H1 (cell line): Measurements from ENCODE around the gene CUBN. TPM values are rescaled to one million over a fixed set of nuclear protein-coding genes. Genes with fewer than 3 reads are reported as not detected.

Experiments used
- CTCF ChIA-PET: fragments of 300-600 bp; sonication (Branson Sonifier 250); formaldehyde crosslinking; loops from one replicate; lab custom pipeline; 2021; ENCODE audit not compliant: partially characterized antibody; lab: Charles Lee
- POLR2A ChIA-PET: fragments of 300-600 bp; sonication (Branson Sonifier 250); formaldehyde crosslinking; loops from one replicate; lab custom pipeline; 2021; ENCODE audit warnings: inconsistent platforms; ENCODE audit not compliant: partially characterized antibody; lab: Charles Lee
- DNase-seq, 2 experiments: peaks; one replicate each; pipeline versions ENCODE4 v3.0.0 to v3.0.0-alpha.2; 2010 to 2022; ENCODE audit warnings: low spot score in 2 of 2, low read depth in 1 of 2, mixed read lengths in 1 of 2
- FAIRE-seq: peaks from 2 replicates; lab custom pipeline; 2011; peaks lifted over from hg19 to GRCh38; lab: Jason Lieb, UNC
- H2AFZ ChIP-seq: 2 replicates; pipeline ENCODE4 v1.8.1; 2012; ENCODE audit warnings: low read length, inconsistent platforms
- H2AK5ac ChIP-seq: 2 replicates; pipeline ENCODE4 v1.6.1; 2013; ENCODE audit warnings: low read depth, low read length
- H2BK120ac ChIP-seq: replicated peaks from 2 replicates; pipeline ENCODE3; 2013; ENCODE audit warnings: low read depth, low read length, inconsistent platforms
- H2BK12ac ChIP-seq: 2 replicates; pipeline ENCODE4 v1.6.1; 2013; ENCODE audit warnings: low read depth, low read length
- H2BK15ac ChIP-seq: 2 replicates; pipeline ENCODE4 v1.6.1; 2013; ENCODE audit warnings: low read length
- H2BK20ac ChIP-seq: 2 replicates; pipeline ENCODE4 v1.6.1; 2013; ENCODE audit warnings: low read length
- H2BK5ac ChIP-seq: 2 replicates; pipeline ENCODE4 v1.6.1; 2013; ENCODE audit warnings: low read depth, low read length
- H3K14ac ChIP-seq: 2 replicates; pipeline ENCODE4 v1.6.1; 2013; ENCODE audit warnings: inconsistent platforms; ENCODE audit not compliant: insufficient read length
- H3K18ac ChIP-seq: 2 replicates; pipeline ENCODE4 v1.6.1; 2013; ENCODE audit warnings: low read length; ENCODE audit errors: extremely low read depth
- H3K23ac ChIP-seq: 2 replicates; pipeline ENCODE4 v1.6.1; 2013; ENCODE audit warnings: inconsistent platforms; ENCODE audit not compliant: insufficient read length
- H3K23me2 ChIP-seq: 2 replicates; pipeline ENCODE4 v1.6.1; 2013; ENCODE audit warnings: low read depth, low read length
- H3K27ac ChIP-seq: 2 replicates; pipeline ENCODE4 v1.6.1; 2011; ENCODE audit warnings: low read depth, low read length, inconsistent platforms
- H3K27me3 ChIP-seq, 4 experiments: replicated peaks in 1 of 4; 1 replicate in 1 of 4; 2 replicates in 3 of 4; pipeline versions ENCODE4 v1.6.1 to v1.8.1; 2011 to 2013; ENCODE audit warnings: low read length in 3 of 4, mild to moderate bottlenecking in 3 of 4, inconsistent platforms in 2 of 4, mixed read lengths in 2 of 4, moderate library complexity in 1 of 4; ENCODE audit not compliant: control insufficient read depth in 3 of 4, insufficient read depth in 3 of 4; ENCODE audit errors: extremely low read depth in 1 of 4
- H3K36me3 ChIP-seq, 4 experiments: 2 replicates each; pipeline versions ENCODE4 v1.6.1 to v1.8.1; 2011 to 2013; ENCODE audit warnings: mild to moderate bottlenecking in 4 of 4, low read length in 3 of 4, moderate library complexity in 2 of 4, control low read depth in 1 of 4, inconsistent platforms in 1 of 4; ENCODE audit not compliant: insufficient read depth in 4 of 4, control insufficient read depth in 2 of 4
- H3K4ac ChIP-seq: replicated peaks from 2 replicates; pipeline ENCODE3; 2013; ENCODE audit warnings: low read length, low read depth, mixed read lengths, inconsistent platforms; ENCODE audit not compliant: insufficient read length
- H3K4me1 ChIP-seq, 4 experiments: replicated peaks in 1 of 4; 1 replicate in 1 of 4; 2 replicates in 3 of 4; pipeline versions ENCODE4 v1.6.1 to v1.8.1; 2011 to 2013; ENCODE audit warnings: low read length in 3 of 4, inconsistent platforms in 2 of 4, mixed read lengths in 1 of 4; ENCODE audit not compliant: insufficient read depth in 4 of 4, control insufficient read depth in 3 of 4
- H3K4me2 ChIP-seq, 2 experiments: 2 replicates each; pipeline versions ENCODE4 v1.6.1 to v1.8.1; 2011 to 2013; ENCODE audit warnings: low read depth in 2 of 2, low read length in 2 of 2, control low read depth in 1 of 2, inconsistent platforms in 1 of 2, mild to moderate bottlenecking in 1 of 2; ENCODE audit not compliant: insufficient read depth in 1 of 2
- H3K4me3 ChIP-seq, 4 experiments: fragments of 200-600, 300-600 bp in 1 of 4; sonication (generic), shearing (Covaris generic), sonication (Bioruptor Twin) in 1 of 4; 2 replicates each; pipeline versions ENCODE4 v1.5.1 to v1.8.1; 2011 to 2016; ENCODE audit warnings: low read length in 4 of 4, low read depth in 3 of 4, control low read depth in 2 of 4, inconsistent platforms in 2 of 4, mild to moderate bottlenecking in 2 of 4, mixed read lengths in 1 of 4, moderate library complexity in 1 of 4; ENCODE audit not compliant: insufficient read depth in 2 of 4; ENCODE audit errors: extremely low read depth in 1 of 4
- H3K56ac ChIP-seq: replicated peaks from 2 replicates; pipeline ENCODE3; 2013; ENCODE audit warnings: low read depth, mild to moderate bottlenecking, mixed read lengths, low read length, inconsistent platforms; ENCODE audit not compliant: insufficient read length
- H3K79me1 ChIP-seq: 2 replicates; pipeline ENCODE4 v1.6.1; 2013; ENCODE audit warnings: low read depth, low read length, control low read depth
- H3K79me2 ChIP-seq, 2 experiments: 2 replicates each; pipeline versions ENCODE4 v1.6.1 to v1.8.1; 2012 to 2013; ENCODE audit warnings: low read length in 2 of 2, mild to moderate bottlenecking in 2 of 2, inconsistent platforms in 1 of 2; ENCODE audit not compliant: insufficient read depth in 2 of 2, control insufficient read depth in 1 of 2
- H3K9ac ChIP-seq, 4 experiments: replicated peaks in 1 of 4; 1 replicate in 1 of 4; 2 replicates in 3 of 4; pipeline versions ENCODE4 v1.6.1 to v1.8.1; 2011 to 2013; ENCODE audit warnings: low read depth in 3 of 4, low read length in 3 of 4, control low read depth in 2 of 4, mild to moderate bottlenecking in 2 of 4, moderate library complexity in 2 of 4, inconsistent platforms in 1 of 4; ENCODE audit errors: extremely low read depth in 1 of 4
- H3K9me3 ChIP-seq, 2 experiments: 2 replicates each; pipeline versions ENCODE4 v1.6.1 to v1.8.1; 2012 to 2013; ENCODE audit warnings: mild to moderate bottlenecking in 2 of 2, moderate library complexity in 2 of 2, control low read depth in 1 of 2, inconsistent platforms in 1 of 2, low read depth in 1 of 2, low read length in 1 of 2, mixed read lengths in 1 of 2; ENCODE audit not compliant: insufficient read depth in 2 of 2
- H4K20me1 ChIP-seq, 2 experiments: replicated peaks in 1 of 2; 2 replicates each; pipeline versions ENCODE3 to v1.8.1; 2011 to 2013; ENCODE audit warnings: inconsistent platforms in 2 of 2, low read length in 2 of 2, mild to moderate bottlenecking in 1 of 2; ENCODE audit not compliant: insufficient read depth in 2 of 2, control insufficient read depth in 1 of 2
- H4K5ac ChIP-seq: 2 replicates; pipeline ENCODE4 v1.6.1; 2013; ENCODE audit warnings: low read length, low read depth, mixed read lengths, inconsistent platforms; ENCODE audit not compliant: insufficient read length
- H4K8ac ChIP-seq: 2 replicates; pipeline ENCODE4 v1.8.0; 2013; ENCODE audit warnings: mild to moderate bottlenecking, moderate library complexity, low read length, inconsistent platforms; ENCODE audit not compliant: insufficient read depth; ENCODE audit errors: extremely low read depth
- H4K91ac ChIP-seq: replicated peaks from 2 replicates; pipeline ENCODE3; 2013; ENCODE audit warnings: low read length, mixed read lengths, inconsistent platforms; ENCODE audit not compliant: insufficient read length
- BRCA1 ChIP-seq: IDR thresholded peaks from 2 replicates; pipeline ENCODE4 v1.6.1; 2012; ENCODE audit warnings: low read depth, low read length, improper control_type of control experiment
- CREB1 ChIP-seq: IDR thresholded peaks from 2 replicates; pipeline ENCODE4 v1.6.1; 2012; ENCODE audit warnings: inconsistent platforms
- CTBP2 ChIP-seq: IDR thresholded peaks from 2 replicates; pipeline ENCODE4 v1.7.0; 2011; ENCODE audit warnings: borderline replicate concordance, mild to moderate bottlenecking, moderate library complexity, mixed read lengths, low read length; ENCODE audit not compliant: insufficient read depth, insufficient read length
- CTCF ChIP-seq, 3 experiments: IDR thresholded peaks; 1 replicate in 2 of 3; 2 replicates in 1 of 3; pipeline versions ENCODE4 v1.5.1 to v1.6.1; 2011; ENCODE audit warnings: low read length in 3 of 3, mild to moderate bottlenecking in 3 of 3, inconsistent platforms in 2 of 3, low read depth in 1 of 3, moderate library complexity in 1 of 3; ENCODE audit not compliant: insufficient read depth in 1 of 3; ENCODE audit errors: control extremely low read depth in 1 of 3
- EP300 ChIP-seq, 2 experiments: IDR thresholded peaks; 1 replicate in 1 of 2; 2 replicates in 1 of 2; pipeline ENCODE4 v1.6.1; 2011 to 2012; ENCODE audit warnings: low read depth in 2 of 2, low read length in 2 of 2, mild to moderate bottlenecking in 2 of 2, borderline replicate concordance in 1 of 2, inconsistent platforms in 1 of 2, moderate library complexity in 1 of 2
- EZH2 ChIP-seq: fragments of 200-600 bp; sonication (generic); IDR thresholded peaks from 2 replicates; pipeline ENCODE4 v1.7.1; 2012; ENCODE audit warnings: low read depth, mild to moderate bottlenecking, moderate library complexity, low read length, inconsistent platforms; ENCODE audit not compliant: severe bottlenecking
- FOSL1 ChIP-seq: IDR thresholded peaks from 2 replicates; pipeline ENCODE4 v1.6.1; 2011; ENCODE audit warnings: mild to moderate bottlenecking, low read depth, low read length, moderate library complexity; ENCODE audit not compliant: insufficient read depth
- RFX5 ChIP-seq: IDR thresholded peaks from 2 replicates; pipeline ENCODE4 v1.6.1; 2011; ENCODE audit warnings: low read depth, low read length, improper control_type of control experiment, borderline replicate concordance
- SIN3A ChIP-seq, 2 experiments: IDR thresholded peaks in 1 of 2; conservative IDR thresholded peaks in 1 of 2; 2 replicates each; pipeline ENCODE4 v1.6.1; 2011 to 2012; ENCODE audit warnings: low read length in 2 of 2, improper control_type of control experiment in 1 of 2, low read depth in 1 of 2, mild to moderate bottlenecking in 1 of 2
- SIX5 ChIP-seq: IDR thresholded peaks from 2 replicates; pipeline ENCODE4 v1.6.1; 2011; ENCODE audit warnings: mild to moderate bottlenecking, low read depth, low read length
- TAF1 ChIP-seq: IDR thresholded peaks from 2 replicates; pipeline ENCODE4 v1.6.1; 2011; ENCODE audit warnings: mild to moderate bottlenecking, low read depth, low read length
- WGBS, 2 experiments: shearing (Covaris generic) in 1 of 2; methylation state at CpG; one replicate each; pipeline versions ENCODE4 v1.1.6 to v1.1.7; 2013 to 2015; ENCODE audit warnings: low lambda C conversion rate in 2 of 2, mixed read lengths in 2 of 2, inconsistent platforms in 1 of 2, low coverage in 1 of 2, missing lambda C conversion rate in 1 of 2; ENCODE audit not compliant: insufficient replicate concordance in 2 of 2, insufficient coverage in 1 of 2, insufficient read length in 1 of 2; ENCODE audit errors: extremely low coverage in 1 of 2, missing lambda C conversion rate in 1 of 2; 5-methylcytosine and 5-hydroxymethylcytosine counted together
- polyA plus RNA-seq, 7 experiments: library from polyadenylated mRNA; depleted of rRNA in 3 of 7; stranded (reverse) in 5 of 7; unstranded in 2 of 7; fragments of >200 nt in 5 of 7; fragments of 200-250 nt in 2 of 7; gene quantifications; 1 replicate in 5 of 7; 2 replicates in 1 of 7; 4 replicates in 1 of 7; pipeline versions ENCODE4 v1.2.1 to v1.2.3, GENCODE V29; 2011 to 2013; ENCODE audit warnings: missing spikeins in 2 of 7, mixed read lengths in 2 of 7
- total RNA-seq: library from RNA; stranded (reverse); fragmentation: NEBNext Ultra II Directional; extraction: Animal tissue kit (Norgen Biotek cat#: 25700); gene quantifications from 2 replicates; pipeline ENCODE4 v1.2.1, GENCODE V29; 2021

CUBN gene
- total and polyA plus RNA-seq, 2 of the 8 experiments (the other 6 are each of a cell fraction or from before 2014, with no cell fraction given) = 0.04 to 0.08 TPM

GRCh38 chr10:17053513-17053912 lies 76.1 kb downstream of the CUBN start:
- Histone ChIP-seq H3K18ac (no peak overlapping the region), H3K56ac (no peak overlapping the region), H2BK20ac (no peak overlapping the region), H2BK120ac (no peak overlapping the region), H3K23ac (no peak overlapping the region), H2BK15ac (no peak overlapping the region), H3K4me1 (no peaks in the 10 kb centered on the region), H3K36me3 (no peaks in the 10 kb centered on the region), H2AFZ (no peak overlapping the region), H4K20me1 (no peaks in the 10 kb centered on the region), H3K27ac (no peak overlapping the region), H3K9me3 (0 out of 4 replicates have a peak, but pooled peaks cover 0 to 2% of the 10 kb centered on the region in 2 experiments), H3K4me3 (no peak overlapping the region), H3K4ac (no peak overlapping the region), H4K91ac (no peak overlapping the region), H3K14ac (no peak overlapping the region), H2AK5ac (no peak overlapping the region), H3K27me3 (no peaks in the 10 kb centered on the region), H2BK5ac (no peak overlapping the region), H3K23me2 (no peaks in the 10 kb centered on the region; the same call in 1 of the 2 replicates), H3K4me2 (no peak overlapping the region), H3K79me2 (no peaks in the 10 kb centered on the region), H2BK12ac (no peak overlapping the region), H4K8ac (no peak overlapping the region), H3K9ac (no peak overlapping the region), H3K79me1 (no peaks in the 10 kb centered on the region), H4K5ac (no peak overlapping the region)
- DNase-seq (no peak), FAIRE-seq (no peak)
- POLR2A ChIA-PET = no interaction called here
- WGBS, 2 experiments = 88% methylated on average over 3 of the region's 3 CpGs; no CpG with 5 or more reads in 1 of the 2 experiments
- CTCF ChIA-PET = no interaction called here
- TF ChIP-seq CTBP2 = no peak
- TF ChIP-seq RFX5 = no peak
- TF ChIP-seq EP300 (IDR thresholded peaks at IDR 0.05; ENCODE audit: borderline replicate concordance in 1 of 2, low read depth in 2 of 2, low read length in 2 of 2) = no peak
- TF ChIP-seq TAF1 = no peak
- no peak for TF ChIP-seq CREB1
- TF ChIP-seq FOSL1 = no peak
- TF ChIP-seq BRCA1 = no peak
- no peak for TF ChIP-seq EZH2
- TF ChIP-seq SIX5 = no peak
- no peak for TF ChIP-seq SIN3A (conservative IDR thresholded peaks at IDR 0.05 in 1 of 2, IDR thresholded peaks at IDR 0.05 in 1 of 2; ENCODE audit: low read depth in 1 of 2, low read length in 2 of 2)
- TF ChIP-seq CTCF (IDR thresholded peaks at IDR 0.05; ENCODE audit: control extremely low read depth in 1 of 3, insufficient read depth in 1 of 3, low read depth in 1 of 3, low read length in 3 of 3) = no peak
